SU-DHL-6 (cell line): Measurements from ENCODE around the gene CAPN9.

ENCODE experiments used
- CTCF ChIP-seq: fragments of 200-600 bp; sonication (generic); IDR thresholded peaks from one replicate; pipeline ENCODE4 v1.5.1; 2017; ENCODE audit warnings: antibody characterized with exemption, mild to moderate bottlenecking, low read length, moderate library complexity; ENCODE audit not compliant: insufficient read depth, poor library complexity, severe bottlenecking
- EZH2phosphoT487 ChIP-seq: fragments of 200-600 bp; sonication (generic), shearing (Covaris generic); conservative IDR thresholded peaks from 2 replicates; pipeline ENCODE4 v1.6.1; 2018; ENCODE audit warnings: mild to moderate bottlenecking, antibody characterized with exemption, low read length, moderate library complexity, mixed read lengths

GRCh38 chr1:230753191-230753585 is 6.0 kb downstream of the CAPN9 start:
- no peak for TF ChIP-seq CTCF
- TF ChIP-seq EZH2phosphoT487, result no peak
